ENCODE data around the gene CFAP100.

CFAP100 gene

GRCh38 chr3:126466886-126467610 lies 72.3 kb downstream of the CFAP100 start:
- no peak for DNase-seq

- DNase-seq: no peak
These were observed 72.9 kb downstream of the CFAP100 start for GRCh38 chr3:126467611-126467955.

GRCh38 chr3:126468028-126468891 lies 73.6 kb downstream of the CFAP100 start:
- DNase-seq: no peak

GRCh38 chr3:126469479-126469878 lies 74.8 kb downstream of the CFAP100 start:
- no peak for DNase-seq

- DNase-seq: no peak
These were observed 77.7 kb downstream of the CFAP100 start for GRCh38 chr3:126472277-126473006.

- DNase-seq: no peak
These were observed 78.8 kb downstream of the CFAP100 start for GRCh38 chr3:126473292-126474168.

GRCh38 chr3:126474498-126475412 lies 80.0 kb downstream of the CFAP100 start:
- no peak for DNase-seq

- peak; percentile 54 for DNase-seq
These were observed 80.9 kb downstream of the CFAP100 start, which contains the start of gene ZXDC for GRCh38 chr3:126475413-126476114. ZXDC (minus strand) TSS chr3:126475891; CDS start chr3:126475865, 26 bp downstream.

- DNase-seq: no peak
These were observed 81.7 kb downstream of the CFAP100 start for GRCh38 chr3:126476166-126477060.

- no peak for DNase-seq
These were observed 82.3 kb downstream of the CFAP100 start for GRCh38 chr3:126477061-126477380.

- DNase-seq: no peak
These were observed 84.0 kb downstream of the CFAP100 start for GRCh38 chr3:126478581-126479310.

- no peak for DNase-seq
These were observed 84.9 kb downstream of the CFAP100 start for GRCh38 chr3:126479642-126480041.

- no peak for DNase-seq
These were observed 85.5 kb downstream of the CFAP100 start for GRCh38 chr3:126480206-126480605.

GRCh38 chr3:126480861-126481260 lies 86.2 kb downstream of the CFAP100 start:
- no peak for DNase-seq

- DNase-seq: peak; percentile 44
These were observed 87.2 kb downstream of the CFAP100 start for GRCh38 chr3:126481808-126482502.

GRCh38 chr3:126482503-126483255 lies 88.0 kb downstream of the CFAP100 start:
- no peak for DNase-seq

GRCh38 chr3:126483321-126483761 lies 88.6 kb downstream of the CFAP100 start:
- DNase-seq: no peak
